Coronary artery (tissue), 2 donors: Measurements from ENCODE around the gene PCDHGA7.
"Not testable (repeated sequence)": the region's sequence is repeated elsewhere in the genome, so short reads cannot be mapped to it uniquely, and the experiment has no call there.

Experiments
- DNase-seq: peaks from one replicate; pipeline ENCODE4 v3.0.0-alpha.2; 2017; ENCODE audit warnings: low spot score
- H3K27ac ChIP-seq, 2 donors: fragments of 200-600 bp; sonication (generic); one replicate each; pipeline ENCODE4 v1.5.1; 2016 to 2019
- H3K4me3 ChIP-seq: fragments of 200-600 bp; sonication (generic); 2 replicates; pipeline ENCODE4 v1.5.1; 2016; ENCODE audit warnings: mild to moderate bottlenecking, moderate library complexity
- TF ChIP-seq, protein P1 (sequence below): fragments of 200-600 bp; sonication (generic); IDR thresholded peaks from one replicate; pipeline ENCODE4 v1.5.1; 2019; ENCODE audit warnings: antibody characterized with exemption

PCDHGA7 gene

DNA sequence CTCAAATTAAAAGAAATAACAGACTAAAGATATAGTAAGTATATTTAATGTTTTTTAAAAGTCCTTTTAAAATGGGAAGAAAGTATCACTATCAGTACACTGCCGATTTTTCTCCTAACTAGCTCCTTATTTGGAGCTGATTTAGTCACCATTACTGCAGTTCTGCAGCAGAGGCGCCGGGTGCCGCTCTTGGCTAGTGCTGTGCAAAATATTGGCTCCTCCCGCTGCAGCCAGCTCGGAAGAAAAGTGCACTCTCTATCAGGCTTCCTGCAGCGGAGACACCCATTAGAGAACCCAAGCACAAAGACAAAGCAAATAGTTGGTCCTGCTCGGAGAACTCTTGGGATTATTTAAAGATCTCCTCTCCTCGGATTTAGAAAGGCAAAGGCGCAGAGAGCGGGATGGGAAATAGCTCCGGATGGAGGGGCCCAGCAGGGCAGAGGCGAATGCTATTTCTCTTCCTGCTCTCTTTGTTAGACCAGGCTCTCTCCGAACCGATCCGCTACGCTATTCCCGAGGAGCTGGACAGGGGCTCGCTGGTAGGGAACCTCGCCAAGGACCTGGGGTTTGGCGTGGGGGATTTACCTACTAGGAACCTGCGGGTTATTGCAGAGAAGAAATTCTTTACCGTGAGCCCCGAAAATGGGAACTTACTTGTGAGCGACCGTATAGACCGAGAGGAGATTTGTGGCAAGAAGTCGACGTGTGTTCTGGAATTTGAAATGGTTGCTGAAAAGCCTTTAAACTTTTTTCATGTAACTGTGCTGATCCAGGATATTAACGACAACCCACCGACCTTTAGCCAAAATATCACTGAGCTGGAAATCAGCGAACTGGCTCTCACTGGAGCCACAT is 12.3 kb upstream of the PCDHGA7 start, which contains the start of gene PCDHGB3:
Gene PCDHGB3 (plus strand): TSS at position 249 of the 855 bp plus-strand sequence. CDS start 153 bp downstream, at position 402.
- Histone ChIP-seq H3K4me3 (peak within 1 kb of the TSS; percentile 57), H3K27ac (no peak within 1 kb of the TSS)
- TF ChIP-seq, protein P1, sequence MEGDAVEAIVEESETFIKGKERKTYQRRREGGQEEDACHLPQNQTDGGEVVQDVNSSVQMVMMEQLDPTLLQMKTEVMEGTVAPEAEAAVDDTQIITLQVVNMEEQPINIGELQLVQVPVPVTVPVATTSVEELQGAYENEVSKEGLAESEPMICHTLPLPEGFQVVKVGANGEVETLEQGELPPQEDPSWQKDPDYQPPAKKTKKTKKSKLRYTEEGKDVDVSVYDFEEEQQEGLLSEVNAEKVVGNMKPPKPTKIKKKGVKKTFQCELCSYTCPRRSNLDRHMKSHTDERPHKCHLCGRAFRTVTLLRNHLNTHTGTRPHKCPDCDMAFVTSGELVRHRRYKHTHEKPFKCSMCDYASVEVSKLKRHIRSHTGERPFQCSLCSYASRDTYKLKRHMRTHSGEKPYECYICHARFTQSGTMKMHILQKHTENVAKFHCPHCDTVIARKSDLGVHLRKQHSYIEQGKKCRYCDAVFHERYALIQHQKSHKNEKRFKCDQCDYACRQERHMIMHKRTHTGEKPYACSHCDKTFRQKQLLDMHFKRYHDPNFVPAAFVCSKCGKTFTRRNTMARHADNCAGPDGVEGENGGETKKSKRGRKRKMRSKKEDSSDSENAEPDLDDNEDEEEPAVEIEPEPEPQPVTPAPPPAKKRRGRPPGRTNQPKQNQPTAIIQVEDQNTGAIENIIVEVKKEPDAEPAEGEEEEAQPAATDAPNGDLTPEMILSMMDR, result no peak
- DNase-seq, result no peak

DNA sequence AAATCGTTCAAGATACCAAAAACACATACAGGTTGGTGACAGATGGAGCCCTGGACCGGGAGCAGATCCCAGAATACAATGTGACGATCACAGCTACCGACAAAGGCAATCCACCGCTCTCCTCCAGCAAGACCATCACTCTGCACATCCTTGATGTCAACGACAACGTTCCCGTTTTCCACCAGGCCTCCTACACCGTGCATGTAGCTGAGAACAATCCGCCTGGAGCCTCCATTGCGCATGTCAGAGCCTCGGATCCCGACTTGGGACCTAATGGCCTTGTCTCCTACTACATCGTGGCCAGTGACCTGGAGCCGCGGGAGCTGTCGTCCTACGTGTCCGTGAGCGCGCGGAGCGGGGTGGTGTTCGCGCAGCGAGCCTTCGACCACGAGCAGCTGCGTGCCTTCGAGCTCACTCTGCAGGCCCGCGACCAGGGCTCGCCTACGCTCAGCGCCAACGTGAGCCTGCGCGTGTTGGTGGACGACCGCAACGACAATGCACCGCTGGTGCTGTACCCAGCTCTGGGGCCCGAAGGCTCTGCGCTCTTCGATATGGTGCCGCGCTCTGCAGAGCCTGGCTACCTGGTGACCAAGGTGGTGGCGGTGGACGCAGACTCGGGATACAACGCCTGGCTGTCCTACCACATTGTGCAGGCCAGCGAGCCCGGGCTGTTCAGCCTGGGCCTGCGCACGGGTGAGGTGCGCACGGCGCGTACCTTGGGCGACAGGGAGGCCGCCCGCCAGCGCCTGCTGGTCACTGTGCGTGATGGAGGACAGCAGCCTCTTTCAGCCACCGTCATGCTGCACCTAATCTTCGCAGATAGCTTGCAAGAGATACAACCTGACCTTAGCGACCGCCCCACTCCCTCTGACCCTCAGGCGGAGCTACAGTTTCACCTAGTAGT is 10.7 kb upstream of the PCDHGA7 start:
- no peak overlapping the region for H3K27ac ChIP-seq
- DNase-seq, result no peak
- TF ChIP-seq, protein P1, result no peak
- peak overlapping the region; percentile 57 for H3K4me3 ChIP-seq

DNA sequence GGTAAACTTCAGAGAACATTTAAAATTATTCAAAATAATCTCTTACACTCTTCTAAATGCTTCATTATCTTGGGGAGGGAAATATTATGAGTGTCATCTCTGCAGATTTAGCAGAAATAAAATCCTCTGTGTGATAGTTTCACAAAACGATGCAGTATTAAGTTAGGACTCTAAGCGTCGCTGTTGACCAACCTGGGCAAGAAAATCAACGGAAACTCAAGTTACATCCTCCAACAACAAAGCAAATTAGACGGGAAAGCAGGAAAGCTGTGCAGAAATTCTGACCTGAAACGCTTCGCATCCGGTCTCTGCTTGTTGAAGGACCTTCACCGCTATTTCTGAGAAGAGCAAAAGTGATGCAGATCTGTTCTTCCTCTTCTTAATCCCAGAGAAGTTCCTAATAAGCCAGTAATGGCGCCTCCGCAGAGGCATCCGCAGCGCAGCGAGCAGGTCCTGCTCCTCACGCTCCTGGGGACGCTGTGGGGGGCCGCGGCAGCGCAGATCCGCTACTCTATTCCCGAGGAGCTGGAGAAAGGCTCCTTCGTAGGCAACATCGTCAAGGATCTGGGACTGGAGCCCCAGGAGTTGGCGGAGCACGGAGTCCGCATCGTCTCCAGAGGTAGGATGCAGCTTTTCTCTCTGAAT is 8.7 kb upstream of the PCDHGA7 start, which contains the start of gene PCDHGA6:
Gene PCDHGA6 (plus strand): TSS at position 219 of the 645 bp plus-strand sequence. CDS start 193 bp downstream, at position 412.
- TF ChIP-seq, protein P1, result no peak
- Histone ChIP-seq H3K27ac (no peak within 1 kb of the TSS), H3K4me3 (peak within 1 kb of the TSS; percentile 49)
- no peak for DNase-seq

DNA sequence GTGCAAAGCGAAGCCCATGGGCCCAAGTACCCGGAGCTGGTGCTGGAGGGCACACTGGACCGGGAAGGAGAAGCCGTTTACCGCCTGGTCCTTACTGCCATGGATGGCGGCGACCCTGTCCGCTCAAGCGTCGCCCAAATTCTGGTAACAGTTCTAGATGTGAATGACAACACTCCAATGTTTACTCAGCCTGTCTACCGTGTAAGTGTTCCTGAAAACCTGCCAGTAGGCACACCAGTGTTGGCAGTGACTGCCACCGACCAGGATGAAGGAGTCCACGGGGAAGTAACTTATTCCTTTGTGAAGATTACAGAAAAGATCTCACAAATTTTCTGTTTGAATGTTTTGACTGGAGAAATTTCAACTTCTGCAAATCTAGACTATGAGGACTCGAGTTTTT is 7.9 kb upstream of the PCDHGA7 start:
- H3K4me3 ChIP-seq, result peak overlapping the region; percentile 49
- no peak for DNase-seq
- TF ChIP-seq, protein P1, result no peak

DNA sequence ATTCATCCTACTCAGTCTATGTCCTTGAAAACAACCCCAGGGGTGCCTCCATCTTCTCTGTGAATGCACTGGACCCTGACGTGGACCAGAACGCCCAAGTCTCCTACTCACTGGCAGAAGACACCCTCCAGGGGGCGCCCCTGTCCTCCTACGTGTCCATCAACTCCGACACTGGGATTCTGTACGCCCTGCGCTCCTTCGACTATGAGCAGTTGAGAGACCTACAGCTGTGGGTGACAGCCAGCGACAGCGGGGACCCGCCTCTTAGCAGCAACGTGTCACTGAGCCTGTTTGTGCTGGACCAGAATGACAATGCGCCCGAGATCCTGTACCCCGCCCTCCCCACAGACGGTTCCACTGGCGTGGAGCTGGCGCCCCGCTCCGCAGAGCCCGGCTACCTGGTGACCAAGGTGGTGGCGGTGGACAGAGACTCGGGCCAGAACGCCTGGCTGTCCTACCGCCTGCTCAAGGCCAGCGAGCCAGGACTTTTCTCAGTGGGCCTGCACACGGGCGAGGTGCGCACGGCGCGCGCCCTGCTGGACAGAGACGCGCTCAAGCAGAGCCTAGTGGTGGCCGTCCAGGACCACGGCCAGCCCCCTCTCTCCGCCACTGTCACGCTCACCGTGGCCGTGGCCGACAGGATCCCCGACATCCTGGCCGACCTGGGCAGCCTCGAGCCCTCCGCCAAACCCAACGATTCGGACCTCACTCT is 6.9 kb upstream of the PCDHGA7 start:
- DNase-seq, H3K27ac ChIP-seq: not testable (repeated sequence)
- H3K4me3 ChIP-seq, result peak overlapping the region; percentile 12

More for the DNA sequence above, 7.9 kb upstream of the PCDHGA7 start:
- no peak overlapping the region for H3K27ac ChIP-seq

DNA sequence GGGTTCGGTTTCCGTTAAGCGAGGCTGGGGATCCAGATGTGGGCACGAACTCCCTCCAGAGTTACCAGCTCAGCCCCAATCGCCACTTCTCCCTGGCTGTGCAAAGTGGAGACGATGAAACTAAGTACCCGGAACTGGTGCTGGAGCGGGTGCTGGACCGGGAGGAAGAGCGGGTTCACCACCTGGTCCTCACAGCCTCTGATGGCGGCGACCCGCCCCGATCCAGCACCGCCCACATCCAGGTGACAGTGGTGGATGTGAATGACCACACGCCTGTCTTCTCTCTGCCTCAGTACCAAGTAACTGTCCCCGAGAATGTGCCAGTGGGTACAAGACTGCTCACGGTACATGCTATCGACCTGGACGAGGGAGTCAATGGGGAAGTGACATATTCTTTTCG is 803 bp downstream of the PCDHGA7 start:
- peak overlapping the region; percentile 50 for H3K4me3 ChIP-seq
- no peak for DNase-seq
- TF ChIP-seq, protein P1, result no peak

More for the DNA sequence above, 803 bp downstream of the PCDHGA7 start:
- H3K27ac ChIP-seq, result no peak overlapping the region
